Fibroblast of mammary gland (primary cell): Measurements from ENCODE around the gene ANKRD11.

ENCODE experiments used
- DNase-seq: peaks from one replicate; pipeline ENCODE4 v3.0.0-alpha.2; 2010; ENCODE audit warnings: low read depth
- H3K4me3 ChIP-seq: 2 replicates; pipeline ENCODE4 v1.5.1; 2011; ENCODE audit warnings: low read depth, mild to moderate bottlenecking, low read length, moderate library complexity; ENCODE audit not compliant: control insufficient read depth
- CTCF ChIP-seq: conservative IDR thresholded peaks from 2 replicates; pipeline ENCODE4 v1.5.1; 2011; ENCODE audit warnings: low read depth, low read length, inconsistent platforms; ENCODE audit not compliant: control insufficient read depth, insufficient read depth

ANKRD11 gene

GRCh38 chr16:89297910-89298545, 192.3 kb downstream of the ANKRD11 start:
- no peak for TF ChIP-seq CTCF
- H3K4me3 ChIP-seq = no peak overlapping the region

GRCh38 chr16:89297156-89297874, 193.0 kb downstream of the ANKRD11 start:
- no peak for TF ChIP-seq CTCF
- no peak overlapping the region for H3K4me3 ChIP-seq
- peak; percentile 44 for DNase-seq

More at GRCh38 chr16:89297910-89298545, 192.3 kb downstream of the ANKRD11 start:
- DNase-seq = no peak

DNA sequence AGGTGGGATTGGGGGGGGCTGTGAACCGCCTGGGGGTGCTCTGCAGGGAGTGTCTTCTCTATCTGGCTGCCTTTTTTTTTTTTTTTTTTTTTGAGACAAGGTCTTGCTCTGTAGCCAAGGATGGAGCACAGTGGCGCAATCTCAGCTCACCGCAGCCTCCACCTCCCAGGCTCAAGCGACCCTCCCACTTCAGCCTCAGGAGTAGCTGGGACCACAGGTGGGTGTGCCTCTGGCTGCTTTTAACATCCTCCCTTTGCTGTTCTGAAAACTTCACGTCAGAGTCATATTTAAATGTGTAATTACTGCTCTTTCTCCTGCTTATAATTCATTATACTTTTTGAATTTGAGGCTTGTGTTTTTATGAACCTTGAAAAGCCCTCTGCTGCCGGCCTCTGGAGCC, 194.4 kb downstream of the ANKRD11 start:
- H3K4me3 ChIP-seq = no peak overlapping the region
- TF ChIP-seq CTCF = no peak
- DNase-seq = peak; percentile 19

GRCh38 chr16:89295071-89295900, 195.1 kb downstream of the ANKRD11 start:
- no peak for DNase-seq
- TF ChIP-seq CTCF = no peak
- no peak overlapping the region for H3K4me3 ChIP-seq

GRCh38 chr16:89294486-89294885, 195.9 kb downstream of the ANKRD11 start:
- DNase-seq = no peak
- no peak for TF ChIP-seq CTCF
- H3K4me3 ChIP-seq = no peak overlapping the region

DNA sequence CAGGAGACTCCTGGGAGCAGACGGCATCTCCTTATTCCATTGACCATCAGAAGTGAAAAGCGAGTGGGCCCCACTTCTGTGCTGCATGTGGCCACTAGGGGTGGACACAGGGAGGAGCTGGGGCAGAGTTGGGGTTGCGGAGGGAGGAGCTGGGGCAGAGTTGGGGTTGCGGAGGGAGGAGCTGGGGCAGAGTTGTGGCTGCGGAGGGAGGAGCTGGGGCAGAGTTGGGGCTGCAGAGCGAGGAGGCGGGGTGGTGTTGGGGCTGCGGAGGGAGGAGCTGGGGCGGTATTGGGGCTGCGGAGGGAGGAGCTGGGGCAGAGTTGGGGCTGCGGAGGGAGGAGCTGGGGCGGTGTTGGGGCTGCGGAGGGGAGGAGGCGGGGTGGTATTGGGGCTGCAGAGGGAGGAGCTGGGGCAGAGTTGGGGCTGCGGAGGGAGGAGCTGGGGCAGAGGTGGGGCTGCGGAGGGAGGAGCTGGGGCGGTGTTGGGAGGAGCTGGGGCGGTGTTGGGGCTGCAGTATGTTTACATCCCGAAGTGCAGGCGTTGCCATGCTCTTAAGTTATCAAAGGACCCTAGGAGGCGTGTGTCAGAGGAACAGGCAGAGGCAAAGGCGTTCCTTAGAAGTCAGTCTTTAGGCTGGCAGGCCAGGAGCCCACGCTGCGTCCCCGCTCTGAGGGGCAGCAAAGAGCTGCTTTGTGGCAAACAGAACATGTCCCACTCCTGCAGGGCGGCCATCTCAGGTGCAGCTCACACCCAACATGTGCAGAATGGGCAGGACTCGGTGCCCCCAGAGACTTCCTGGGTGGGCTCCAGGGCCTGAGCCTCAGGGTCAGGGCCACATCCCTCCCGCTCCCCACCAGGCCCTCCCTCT, 196.9 kb downstream of the ANKRD11 start:
- TF ChIP-seq CTCF = peak; percentile 4
- H3K4me3 ChIP-seq = no peak overlapping the region
- DNase-seq = no peak
